ENCODE measurements around the gene CBX5. TPM values are rescaled to one million over a fixed set of nuclear protein-coding genes. Genes with fewer than 3 reads are reported as not detected.

CBX5 gene
- total RNA-seq, 1 donor from 2014 or later: 67.3 TPM

GRCh38 chr12:54220092-54220557, 59.8 kb downstream of the CBX5 start:
- DNase-seq (ENCODE audit: low read depth): peak; percentile 49
- peak overlapping the region; percentile 25 for H3K4me3 ChIP-seq (ENCODE audit: low read depth, low read length)
- TF ChIP-seq CTCF (conservative IDR thresholded peaks at IDR 0.05; ENCODE audit: low read depth, low read length): peak; percentile 80

GRCh38 chr12:54217774-54218241, 62.1 kb downstream of the CBX5 start:
- no peak for TF ChIP-seq CTCF (conservative IDR thresholded peaks at IDR 0.05; ENCODE audit: low read depth, low read length)
- no peak for DNase-seq (ENCODE audit: low read depth)
- peak overlapping the region; percentile 48 for H3K4me3 ChIP-seq (ENCODE audit: low read depth, low read length)

GRCh38 chr12:54216797-54217661, 62.9 kb downstream of the CBX5 start:
- DNase-seq (ENCODE audit: low read depth): no peak
- TF ChIP-seq CTCF (conservative IDR thresholded peaks at IDR 0.05; ENCODE audit: low read depth, low read length): peak; percentile 75
- peak overlapping the region; percentile 48 for H3K4me3 ChIP-seq (ENCODE audit: low read depth, low read length)

- no peak for DNase-seq (ENCODE audit: low read depth)
- TF ChIP-seq CTCF (conservative IDR thresholded peaks at IDR 0.05; ENCODE audit: low read depth, low read length): no peak
- peak overlapping the region; percentile 48 for H3K4me3 ChIP-seq (ENCODE audit: low read depth, low read length)
These were observed 63.7 kb downstream of the CBX5 start for GRCh38 chr12:54215989-54216796.

GRCh38 chr12:54214553-54215406, 65.1 kb downstream of the CBX5 start:
- peak overlapping the region; percentile 51 for H3K4me3 ChIP-seq (ENCODE audit: low read depth, low read length)

More at GRCh38 chr12:54214553-54215406, 65.1 kb downstream of the CBX5 start:
- no peak for DNase-seq (ENCODE audit: low read depth)
- TF ChIP-seq CTCF (conservative IDR thresholded peaks at IDR 0.05; ENCODE audit: low read depth, low read length): peak; percentile 98

Data from epithelial cell of proximal tubule (primary cell).